H1 (cell line): ENCODE data around the gene DIO3. TPM values are rescaled to one million over a fixed set of nuclear protein-coding genes. Genes with fewer than 3 reads are reported as not detected.

Experiments used
- CTCF ChIP-seq, 3 experiments: IDR thresholded peaks; 1 replicate in 2 of 3; 2 replicates in 1 of 3; pipeline versions ENCODE4 v1.5.1 to v1.6.1; 2011; ENCODE audit warnings: low read length in 3 of 3, mild to moderate bottlenecking in 3 of 3, inconsistent platforms in 2 of 3, low read depth in 1 of 3, moderate library complexity in 1 of 3; ENCODE audit not compliant: insufficient read depth in 1 of 3; ENCODE audit errors: control extremely low read depth in 1 of 3
- HDAC2 ChIP-seq, 2 experiments: fragments of 300-600 bp in 1 of 2; sonication (generic) in 1 of 2; IDR thresholded peaks; 2 replicates each; pipeline ENCODE4 v1.6.1; 2011 to 2012; ENCODE audit warnings: low read depth in 2 of 2, low read length in 2 of 2, mild to moderate bottlenecking in 2 of 2, moderate library complexity in 2 of 2, borderline replicate concordance in 1 of 2, inconsistent platforms in 1 of 2
- SIRT6 ChIP-seq: IDR thresholded peaks from one replicate; pipeline ENCODE4 v1.7.1; 2012; ENCODE audit warnings: low read length, inconsistent platforms
- polyA plus RNA-seq, 7 experiments: library from polyadenylated mRNA; depleted of rRNA in 3 of 7; stranded (reverse) in 5 of 7; unstranded in 2 of 7; fragments of >200 nt in 5 of 7; fragments of 200-250 nt in 2 of 7; gene quantifications; 1 replicate in 5 of 7; 2 replicates in 1 of 7; 4 replicates in 1 of 7; pipeline versions ENCODE4 v1.2.1 to v1.2.3, GENCODE V29; 2011 to 2013; ENCODE audit warnings: missing spikeins in 2 of 7, mixed read lengths in 2 of 7
- total RNA-seq: library from RNA; stranded (reverse); fragmentation: NEBNext Ultra II Directional; extraction: Animal tissue kit (Norgen Biotek cat#: 25700); gene quantifications from 2 replicates; pipeline ENCODE4 v1.2.1, GENCODE V29; 2021
- TF ChIP-seq, protein P1 (sequence below): fragments of 300-600 bp; sonication (generic); IDR thresholded peaks from 2 replicates; pipeline ENCODE4 v1.7.1; 2012; ENCODE audit warnings: low read length, moderate library complexity, mild to moderate bottlenecking, inconsistent platforms; ENCODE audit not compliant: insufficient replicate concordance

DIO3 gene
- total and polyA plus RNA-seq, 2 of the 8 experiments (the other 6 are each of a cell fraction or from before 2014, with no cell fraction given) = 0.17 to 0.19 TPM

DNA sequence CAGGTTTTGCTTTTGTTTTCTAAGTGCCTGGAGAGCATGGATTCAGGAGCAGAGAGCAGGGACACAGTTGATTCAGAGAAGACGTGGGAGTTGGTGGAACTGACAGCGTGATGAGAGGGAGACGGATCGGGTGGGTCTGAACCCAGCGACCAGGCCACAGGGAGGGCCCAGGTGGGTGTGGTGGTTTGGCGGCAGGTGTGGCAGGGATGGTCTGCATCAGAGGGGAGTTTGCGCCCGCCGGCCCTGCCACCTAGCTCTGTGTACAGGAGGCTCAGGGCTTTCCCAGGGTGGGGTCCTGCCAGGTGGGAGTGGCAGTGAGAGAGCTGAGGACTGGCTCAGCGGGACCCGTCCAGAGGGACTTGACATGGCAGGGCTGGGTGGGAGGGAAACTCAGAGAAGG lies 33.3 kb upstream of the DIO3 start (continued):
- no peak for TF ChIP-seq CTCF (IDR thresholded peaks at IDR 0.05; ENCODE audit: control extremely low read depth in 1 of 3, insufficient read depth in 1 of 3, low read depth in 1 of 3, low read length in 3 of 3)
- TF ChIP-seq HDAC2 (IDR thresholded peaks at IDR 0.05; ENCODE audit: borderline replicate concordance in 1 of 2, low read depth in 2 of 2, low read length in 2 of 2) = no peak
- TF ChIP-seq, protein P1, sequence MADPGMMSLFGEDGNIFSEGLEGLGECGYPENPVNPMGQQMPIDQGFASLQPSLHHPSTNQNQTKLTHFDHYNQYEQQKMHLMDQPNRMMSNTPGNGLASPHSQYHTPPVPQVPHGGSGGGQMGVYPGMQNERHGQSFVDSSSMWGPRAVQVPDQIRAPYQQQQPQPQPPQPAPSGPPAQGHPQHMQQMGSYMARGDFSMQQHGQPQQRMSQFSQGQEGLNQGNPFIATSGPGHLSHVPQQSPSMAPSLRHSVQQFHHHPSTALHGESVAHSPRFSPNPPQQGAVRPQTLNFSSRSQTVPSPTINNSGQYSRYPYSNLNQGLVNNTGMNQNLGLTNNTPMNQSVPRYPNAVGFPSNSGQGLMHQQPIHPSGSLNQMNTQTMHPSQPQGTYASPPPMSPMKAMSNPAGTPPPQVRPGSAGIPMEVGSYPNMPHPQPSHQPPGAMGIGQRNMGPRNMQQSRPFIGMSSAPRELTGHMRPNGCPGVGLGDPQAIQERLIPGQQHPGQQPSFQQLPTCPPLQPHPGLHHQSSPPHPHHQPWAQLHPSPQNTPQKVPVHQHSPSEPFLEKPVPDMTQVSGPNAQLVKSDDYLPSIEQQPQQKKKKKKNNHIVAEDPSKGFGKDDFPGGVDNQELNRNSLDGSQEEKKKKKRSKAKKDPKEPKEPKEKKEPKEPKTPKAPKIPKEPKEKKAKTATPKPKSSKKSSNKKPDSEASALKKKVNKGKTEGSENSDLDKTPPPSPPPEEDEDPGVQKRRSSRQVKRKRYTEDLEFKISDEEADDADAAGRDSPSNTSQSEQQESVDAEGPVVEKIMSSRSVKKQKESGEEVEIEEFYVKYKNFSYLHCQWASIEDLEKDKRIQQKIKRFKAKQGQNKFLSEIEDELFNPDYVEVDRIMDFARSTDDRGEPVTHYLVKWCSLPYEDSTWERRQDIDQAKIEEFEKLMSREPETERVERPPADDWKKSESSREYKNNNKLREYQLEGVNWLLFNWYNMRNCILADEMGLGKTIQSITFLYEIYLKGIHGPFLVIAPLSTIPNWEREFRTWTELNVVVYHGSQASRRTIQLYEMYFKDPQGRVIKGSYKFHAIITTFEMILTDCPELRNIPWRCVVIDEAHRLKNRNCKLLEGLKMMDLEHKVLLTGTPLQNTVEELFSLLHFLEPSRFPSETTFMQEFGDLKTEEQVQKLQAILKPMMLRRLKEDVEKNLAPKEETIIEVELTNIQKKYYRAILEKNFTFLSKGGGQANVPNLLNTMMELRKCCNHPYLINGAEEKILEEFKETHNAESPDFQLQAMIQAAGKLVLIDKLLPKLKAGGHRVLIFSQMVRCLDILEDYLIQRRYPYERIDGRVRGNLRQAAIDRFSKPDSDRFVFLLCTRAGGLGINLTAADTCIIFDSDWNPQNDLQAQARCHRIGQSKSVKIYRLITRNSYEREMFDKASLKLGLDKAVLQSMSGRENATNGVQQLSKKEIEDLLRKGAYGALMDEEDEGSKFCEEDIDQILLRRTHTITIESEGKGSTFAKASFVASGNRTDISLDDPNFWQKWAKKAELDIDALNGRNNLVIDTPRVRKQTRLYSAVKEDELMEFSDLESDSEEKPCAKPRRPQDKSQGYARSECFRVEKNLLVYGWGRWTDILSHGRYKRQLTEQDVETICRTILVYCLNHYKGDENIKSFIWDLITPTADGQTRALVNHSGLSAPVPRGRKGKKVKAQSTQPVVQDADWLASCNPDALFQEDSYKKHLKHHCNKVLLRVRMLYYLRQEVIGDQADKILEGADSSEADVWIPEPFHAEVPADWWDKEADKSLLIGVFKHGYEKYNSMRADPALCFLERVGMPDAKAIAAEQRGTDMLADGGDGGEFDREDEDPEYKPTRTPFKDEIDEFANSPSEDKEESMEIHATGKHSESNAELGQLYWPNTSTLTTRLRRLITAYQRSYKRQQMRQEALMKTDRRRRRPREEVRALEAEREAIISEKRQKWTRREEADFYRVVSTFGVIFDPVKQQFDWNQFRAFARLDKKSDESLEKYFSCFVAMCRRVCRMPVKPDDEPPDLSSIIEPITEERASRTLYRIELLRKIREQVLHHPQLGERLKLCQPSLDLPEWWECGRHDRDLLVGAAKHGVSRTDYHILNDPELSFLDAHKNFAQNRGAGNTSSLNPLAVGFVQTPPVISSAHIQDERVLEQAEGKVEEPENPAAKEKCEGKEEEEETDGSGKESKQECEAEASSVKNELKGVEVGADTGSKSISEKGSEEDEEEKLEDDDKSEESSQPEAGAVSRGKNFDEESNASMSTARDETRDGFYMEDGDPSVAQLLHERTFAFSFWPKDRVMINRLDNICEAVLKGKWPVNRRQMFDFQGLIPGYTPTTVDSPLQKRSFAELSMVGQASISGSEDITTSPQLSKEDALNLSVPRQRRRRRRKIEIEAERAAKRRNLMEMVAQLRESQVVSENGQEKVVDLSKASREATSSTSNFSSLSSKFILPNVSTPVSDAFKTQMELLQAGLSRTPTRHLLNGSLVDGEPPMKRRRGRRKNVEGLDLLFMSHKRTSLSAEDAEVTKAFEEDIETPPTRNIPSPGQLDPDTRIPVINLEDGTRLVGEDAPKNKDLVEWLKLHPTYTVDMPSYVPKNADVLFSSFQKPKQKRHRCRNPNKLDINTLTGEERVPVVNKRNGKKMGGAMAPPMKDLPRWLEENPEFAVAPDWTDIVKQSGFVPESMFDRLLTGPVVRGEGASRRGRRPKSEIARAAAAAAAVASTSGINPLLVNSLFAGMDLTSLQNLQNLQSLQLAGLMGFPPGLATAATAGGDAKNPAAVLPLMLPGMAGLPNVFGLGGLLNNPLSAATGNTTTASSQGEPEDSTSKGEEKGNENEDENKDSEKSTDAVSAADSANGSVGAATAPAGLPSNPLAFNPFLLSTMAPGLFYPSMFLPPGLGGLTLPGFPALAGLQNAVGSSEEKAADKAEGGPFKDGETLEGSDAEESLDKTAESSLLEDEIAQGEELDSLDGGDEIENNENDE = no peak
- no peak for TF ChIP-seq SIRT6
- TF ChIP-seq, all 59 proteins: peak for 0
